ENCODE data around the gene SFI1. TPM values are rescaled to one million over a fixed set of nuclear protein-coding genes. Genes with fewer than 3 reads are reported as not detected.
A peak's percentile ranks its signal among the peaks of the same experiment; 100 is the strongest.
"Not testable (repeated sequence)": the region's sequence is repeated elsewhere in the genome, so short reads cannot be mapped to it uniquely, and the experiment has no call there.

Gene SFI1
- total and polyA plus RNA-seq, 3 donors from 2014 or later, result 48.8 to 141 (median 129) TPM

GRCh38 chr22:31530823-31531195, 34.5 kb downstream of the SFI1 start:
- DNase-seq, result no peak
- H3K4me3 ChIP-seq, result no peak overlapping the region
- TF ChIP-seq CTCF (IDR thresholded peaks at IDR 0.05), result no peak
- TF ChIP-seq POLR2A (IDR thresholded peaks at IDR 0.05), result no peak
- H3K36me3 ChIP-seq (ENCODE audit: low read depth, missing control alignments), result no peaks in the 10 kb centered on the region
- H3K9me3 ChIP-seq, result no peaks in the 10 kb centered on the region
- WGBS, 2 donors, result 39 to 46% methylated on average over 3 of the region's 3 CpGs
- no peak overlapping the region for H3K27ac ChIP-seq
- intact Hi-C loops (cut with DNase I; ENCODE audit: low total_unique reads), result no loop called here
- H3K27me3 ChIP-seq, result no peaks in the 10 kb centered on the region
- peaks cover 12% of the 10 kb centered on the region for H3K4me1 ChIP-seq

- 78 to 88% methylated on average over 1 of the region's 1 CpG for WGBS, 2 donors
- no peak for TF ChIP-seq CTCF (IDR thresholded peaks at IDR 0.05)
- no peak for TF ChIP-seq POLR2A (IDR thresholded peaks at IDR 0.05)
- Histone ChIP-seq H3K36me3 (ENCODE audit: low read depth, missing control alignments) (no peaks in the 10 kb centered on the region), H3K4me3 (no peak overlapping the region), H3K27me3 (no peaks in the 10 kb centered on the region), H3K4me1 (peaks cover 12% of the 10 kb centered on the region), H3K9me3 (no peaks in the 10 kb centered on the region), H3K27ac (peak overlapping the region in 1 of 2 donors; percentile 60)
- intact Hi-C loops (cut with DNase I; ENCODE audit: low total_unique reads), result no loop called here
- DNase-seq, result no peak
Observed at GRCh38 chr22:31532060-31532459, 35.7 kb downstream of the SFI1 start.

- Histone ChIP-seq H3K27me3 (no peaks in the 10 kb centered on the region), H3K36me3 (ENCODE audit: low read depth, missing control alignments) (no peaks in the 10 kb centered on the region), H3K4me3 (no peak overlapping the region), H3K27ac (peak overlapping the region; percentile 60 to 68), H3K9me3 (no peaks in the 10 kb centered on the region), H3K4me1 (peaks cover 12% of the 10 kb centered on the region)
- intact Hi-C loops (cut with DNase I; ENCODE audit: low total_unique reads), result no loop called here
- no peak for TF ChIP-seq POLR2A (IDR thresholded peaks at IDR 0.05)
- TF ChIP-seq CTCF (IDR thresholded peaks at IDR 0.05), result no peak
- peak; percentile 62 for DNase-seq
- WGBS, 2 donors, result 54 to 66% methylated on average over 5 of the region's 5 CpGs
Observed at GRCh38 chr22:31533374-31533773, 37.0 kb downstream of the SFI1 start.

- no peak overlapping the region for H3K4me3 ChIP-seq
- no peaks in the 10 kb centered on the region for H3K27me3 ChIP-seq
- intact Hi-C loops (cut with DNase I; ENCODE audit: low total_unique reads), result no loop called here
- peaks cover 12% of the 10 kb centered on the region for H3K4me1 ChIP-seq
- DNase-seq, result no peak
- H3K9me3 ChIP-seq, result no peaks in the 10 kb centered on the region
- H3K27ac ChIP-seq, result peak overlapping the region in 1 of 2 donors; percentile 21
- H3K36me3 ChIP-seq (ENCODE audit: low read depth, missing control alignments), result no peaks in the 10 kb centered on the region
- WGBS, 2 donors, result 68 to 79% methylated on average over 8 of the region's 8 CpGs
- TF ChIP-seq CTCF (IDR thresholded peaks at IDR 0.05) (no peak), POLR2A (IDR thresholded peaks at IDR 0.05) (no peak)
Observed at GRCh38 chr22:31537019-31537535, 40.7 kb downstream of the SFI1 start.

- H3K4me3 ChIP-seq, result no peak overlapping the region
- no peaks in the 10 kb centered on the region for H3K36me3 ChIP-seq (ENCODE audit: low read depth, missing control alignments)
- no peaks in the 10 kb centered on the region for H3K9me3 ChIP-seq
- H3K27ac ChIP-seq, result no peak overlapping the region
- intact Hi-C loops (cut with DNase I; ENCODE audit: low total_unique reads), result no loop called here
- no peak for TF ChIP-seq POLR2A (IDR thresholded peaks at IDR 0.05)
- no peak for TF ChIP-seq CTCF (IDR thresholded peaks at IDR 0.05)
- DNase-seq, result no peak
- H3K4me1 ChIP-seq, result peaks cover 3% of the 10 kb centered on the region
- no peaks in the 10 kb centered on the region for H3K27me3 ChIP-seq
- WGBS, 2 donors, result 92 to 93% methylated on average over 5 of the region's 5 CpGs
Observed at GRCh38 chr22:31538815-31539214, 42.5 kb downstream of the SFI1 start.

- intact Hi-C loops (cut with DNase I; ENCODE audit: low total_unique reads); H3K4me3 ChIP-seq; H3K27ac ChIP-seq; H3K36me3 ChIP-seq (ENCODE audit: low read depth, missing control alignments); H3K4me1 ChIP-seq; DNase-seq; H3K9me3 ChIP-seq; H3K27me3 ChIP-seq: not testable (repeated sequence)
- 94 to 95% methylated on average over 4 of the region's 4 CpGs for WGBS, 2 donors
Observed at GRCh38 chr22:31540166-31540565, 43.8 kb downstream of the SFI1 start.

Measured in testis (tissue), 3 donors.